ENCODE data around the gene NFATC4. TPM values are rescaled to one million over a fixed set of nuclear protein-coding genes. Genes with fewer than 3 reads are reported as not detected.

NFATC4 gene
- total and polyA plus RNA-seq, 7 donors: 10.4 to 120 (median 45.1) TPM

DNA sequence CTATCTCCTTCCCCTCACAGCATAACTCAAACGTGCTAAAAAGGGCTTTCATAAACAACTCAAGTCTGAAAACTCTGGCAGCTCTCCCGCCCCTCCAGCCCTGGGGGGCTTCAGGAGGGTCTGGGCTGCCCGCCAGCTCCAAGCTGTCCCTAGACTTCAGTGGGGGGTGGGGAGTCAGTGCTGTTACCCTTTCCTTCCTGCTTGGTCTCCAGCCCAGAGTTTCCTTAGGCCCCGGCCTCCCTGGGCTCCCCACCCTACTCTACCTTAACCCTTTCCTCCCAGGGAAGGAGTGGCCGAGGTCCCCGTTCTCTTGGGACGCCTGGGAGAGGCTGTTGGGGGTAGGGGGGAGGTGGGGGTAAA, 30.3 kb downstream of the NFATC4 start:
- Histone ChIP-seq H3K27ac (peak overlapping the region; percentile 76 to 82 (median 78)), H3K4me3 (peak overlapping the region; percentile 73 to 85 (median 78)), H3K9me3 (no peaks in the 10 kb centered on the region), H3K27me3 (no peaks in the 10 kb centered on the region), H3K36me3 (no peaks in the 10 kb centered on the region), H3K4me1 (peaks cover 0 to 53% (median 46%) of the 10 kb centered on the region in 4 donors)
- peak; percentile 71 for DNase-seq
- intact Hi-C loops (cut with DNase I): loop anchor here (2.0 kb wide), 1 partner anchor 33 kb away; no protein-coding TSS in a partner anchor
- 11 to 27% methylated on average over 7 of the region's 7 CpGs for WGBS, 2 donors
- TF ChIP-seq, protein P1, sequence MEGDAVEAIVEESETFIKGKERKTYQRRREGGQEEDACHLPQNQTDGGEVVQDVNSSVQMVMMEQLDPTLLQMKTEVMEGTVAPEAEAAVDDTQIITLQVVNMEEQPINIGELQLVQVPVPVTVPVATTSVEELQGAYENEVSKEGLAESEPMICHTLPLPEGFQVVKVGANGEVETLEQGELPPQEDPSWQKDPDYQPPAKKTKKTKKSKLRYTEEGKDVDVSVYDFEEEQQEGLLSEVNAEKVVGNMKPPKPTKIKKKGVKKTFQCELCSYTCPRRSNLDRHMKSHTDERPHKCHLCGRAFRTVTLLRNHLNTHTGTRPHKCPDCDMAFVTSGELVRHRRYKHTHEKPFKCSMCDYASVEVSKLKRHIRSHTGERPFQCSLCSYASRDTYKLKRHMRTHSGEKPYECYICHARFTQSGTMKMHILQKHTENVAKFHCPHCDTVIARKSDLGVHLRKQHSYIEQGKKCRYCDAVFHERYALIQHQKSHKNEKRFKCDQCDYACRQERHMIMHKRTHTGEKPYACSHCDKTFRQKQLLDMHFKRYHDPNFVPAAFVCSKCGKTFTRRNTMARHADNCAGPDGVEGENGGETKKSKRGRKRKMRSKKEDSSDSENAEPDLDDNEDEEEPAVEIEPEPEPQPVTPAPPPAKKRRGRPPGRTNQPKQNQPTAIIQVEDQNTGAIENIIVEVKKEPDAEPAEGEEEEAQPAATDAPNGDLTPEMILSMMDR (IDR thresholded peaks at IDR 0.05): no peak
- TF ChIP-seq POLR2AphosphoS5 (IDR thresholded peaks at IDR 0.05) (no peak), POLR2A (IDR thresholded peaks at IDR 0.05) (no peak), EP300 (IDR thresholded peaks at IDR 0.05) (no peak)

DNA sequence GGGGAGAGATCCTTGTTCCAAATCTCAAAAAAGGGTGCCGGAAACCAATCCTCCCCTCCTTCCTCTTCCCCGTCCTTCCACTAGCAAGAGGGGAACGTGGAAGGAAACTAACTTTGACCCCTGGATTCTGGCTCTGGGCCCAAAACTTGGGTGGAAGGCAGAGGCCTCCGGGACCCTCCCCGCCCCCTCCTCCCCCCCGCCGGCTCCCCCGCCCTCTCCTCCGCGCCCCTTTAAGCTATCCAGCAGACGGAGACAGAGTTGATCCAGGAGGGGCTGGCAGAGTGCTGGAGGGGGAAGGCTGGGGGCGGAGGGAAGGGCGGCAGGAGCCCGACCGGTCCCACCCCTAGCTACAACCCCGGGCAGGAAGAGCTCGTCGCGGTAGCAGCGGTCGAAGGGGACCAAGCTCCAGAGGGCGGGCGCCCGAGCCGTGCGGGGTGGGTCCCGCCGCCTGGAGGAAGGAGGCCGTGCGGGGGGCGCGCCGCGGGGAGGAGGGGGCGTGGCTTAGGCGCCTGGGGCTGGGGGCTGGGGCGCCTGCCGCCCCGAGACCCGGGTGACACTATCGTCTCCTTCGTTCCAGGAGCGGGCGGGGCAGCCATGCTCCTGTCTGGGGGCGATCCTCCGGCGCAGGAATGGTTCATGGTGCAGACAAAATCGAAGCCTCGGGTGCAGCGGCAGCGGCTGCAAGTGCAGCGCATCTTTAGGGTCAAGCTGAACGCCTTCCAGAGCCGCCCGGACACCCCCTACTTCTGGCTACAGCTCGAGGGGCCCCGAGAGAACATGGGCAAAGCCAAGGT, 30.9 kb downstream of the NFATC4 start, which contains the start of gene NYNRIN:
Gene NYNRIN, plus strand, starts transcription at position 351 of the 794 bp plus-strand sequence. Its CDS starts 244 bp downstream, at position 595.
- DNase-seq: peak; percentile 82
- WGBS, 2 donors: 1 to 3% methylated on average over 56 of the region's 57 CpGs
- no peaks in the 10 kb centered on the region for H3K9me3 ChIP-seq

DNA sequence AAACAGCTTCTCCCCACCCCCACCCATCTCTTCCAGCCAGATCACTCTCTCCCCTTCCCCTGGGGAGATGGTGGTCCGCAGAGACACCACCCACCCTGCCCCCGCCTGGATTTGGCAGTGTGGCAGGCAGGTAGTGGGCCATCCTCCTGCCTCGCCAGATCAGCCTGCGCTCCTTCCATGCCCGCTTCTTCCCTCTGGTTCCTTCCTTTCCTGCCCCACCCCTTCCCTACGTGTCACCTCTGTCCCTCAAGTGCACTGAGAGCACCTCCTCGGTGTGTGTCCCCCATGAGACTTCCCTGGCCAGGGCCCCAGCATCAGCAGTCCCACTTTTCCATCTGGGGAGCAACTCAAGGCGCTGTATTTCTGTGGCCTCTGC, 31.5 kb downstream of the NFATC4 start:
- TF ChIP-seq POLR2AphosphoS5 (IDR thresholded peaks at IDR 0.05): no peak
- TF ChIP-seq, protein P1 (IDR thresholded peaks at IDR 0.05): no peak
- no peak for TF ChIP-seq POLR2A (IDR thresholded peaks at IDR 0.05)
- TF ChIP-seq EP300 (IDR thresholded peaks at IDR 0.05): no peak
- H3K9me3 ChIP-seq: no peaks in the 10 kb centered on the region
- peak overlapping the region; percentile 73 to 85 (median 78) for H3K4me3 ChIP-seq
- intact Hi-C loops (cut with DNase I): loop anchor here (2.0 kb wide), 1 partner anchor 31 kb away; no protein-coding TSS in a partner anchor
- 10 to 21% methylated on average over 8 of the region's 8 CpGs for WGBS, 2 donors
- peaks cover 0 to 61% (median 53%) of the 10 kb centered on the region in 4 donors for H3K4me1 ChIP-seq
- no peaks in the 10 kb centered on the region for H3K36me3 ChIP-seq
- H3K27ac ChIP-seq: peak overlapping the region; percentile 76 to 82 (median 78)
- no peaks in the 10 kb centered on the region for H3K27me3 ChIP-seq
- peak; percentile 60 for DNase-seq

More for the DNA sequence above, 30.9 kb downstream of the NFATC4 start, which contains the start of gene NYNRIN:
- TF ChIP-seq EP300 (IDR thresholded peaks at IDR 0.05) (no peak), POLR2AphosphoS5 (IDR thresholded peaks at IDR 0.05) (peak in 2 of 4 donors; percentile 23 to 55)
- intact Hi-C loops (cut with DNase I): loop anchor here (2.0 kb wide), 1 partner anchor 32 kb away; no protein-coding TSS in a partner anchor
- Histone ChIP-seq H3K36me3 (no peaks in the 10 kb centered on the region), H3K4me3 (peak within 1 kb of the TSS; percentile 73 to 85 (median 78)), H3K4me1 (peaks cover 0 to 59% (median 50%) of the 10 kb centered on the region in 4 donors), H3K27ac (peak within 1 kb of the TSS; percentile 76 to 82 (median 78)), H3K27me3 (no peaks in the 10 kb centered on the region)

DNA sequence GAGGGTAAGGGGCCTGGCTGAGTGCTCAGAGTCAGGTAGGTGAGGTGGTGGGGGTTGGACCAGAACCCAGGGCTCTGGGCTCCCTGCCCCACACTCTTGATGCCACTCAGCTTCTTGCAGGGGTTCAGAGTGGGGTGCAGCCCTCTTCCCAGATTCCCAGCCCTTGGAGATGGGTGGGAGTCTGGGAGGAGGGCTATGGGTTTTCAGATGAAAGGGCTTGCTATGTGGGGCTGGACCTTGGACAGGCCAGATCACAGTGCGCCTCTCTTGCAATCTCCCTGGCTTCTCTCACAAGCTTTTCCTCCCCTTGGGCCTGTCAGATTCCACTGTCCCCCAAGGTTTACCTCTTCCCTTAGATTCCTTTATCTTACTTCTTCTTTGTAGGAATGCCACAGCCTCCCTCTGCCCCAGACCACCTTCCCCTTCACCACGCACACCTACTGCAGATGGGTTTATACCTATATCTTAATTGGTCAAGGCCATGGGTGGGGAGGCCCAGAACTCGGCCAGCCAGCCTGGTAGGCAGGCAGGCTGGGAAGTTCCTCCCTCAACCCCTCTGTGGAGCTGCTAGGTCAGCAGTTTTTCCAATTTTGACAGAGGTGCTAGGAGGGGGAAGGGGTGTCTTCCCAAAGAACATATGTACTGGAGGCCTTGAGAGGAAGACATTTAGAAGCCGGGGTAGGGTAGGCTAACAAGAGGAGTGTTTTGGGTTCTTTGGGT, 32.2 kb downstream of the NFATC4 start:
- Histone ChIP-seq H3K36me3 (no peaks in the 10 kb centered on the region), H3K4me3 (peak overlapping the region; percentile 73 to 85 (median 78)), H3K4me1 (peaks cover 0 to 61% (median 54%) of the 10 kb centered on the region in 4 donors), H3K27ac (peak overlapping the region; percentile 76 to 82 (median 78)), H3K9me3 (no peaks in the 10 kb centered on the region), H3K27me3 (no peaks in the 10 kb centered on the region)
- peak; percentile 58 for DNase-seq
- WGBS, 2 donors: 56 to 61% methylated on average over 4 of the region's 4 CpGs
- intact Hi-C loops (cut with DNase I): loop anchor here (2.0 kb wide), 1 partner anchor 31 kb away; no protein-coding TSS in a partner anchor
- TF ChIP-seq POLR2AphosphoS5 (IDR thresholded peaks at IDR 0.05) (no peak), POLR2A (IDR thresholded peaks at IDR 0.05) (no peak), EP300 (IDR thresholded peaks at IDR 0.05) (no peak)
- TF ChIP-seq, protein P1 (IDR thresholded peaks at IDR 0.05): no peak

Data from sigmoid colon (tissue), 7 donors.